PC-3 (cell line): ENCODE measurements around the gene ADAM22. TPM values are rescaled to one million over a fixed set of nuclear protein-coding genes. Genes with fewer than 3 reads are reported as not detected.
A peak's percentile ranks its signal among the peaks of the same experiment; 100 is the strongest.

Experiments used
- ATAC-seq: fragments of 200-7000 bp; cut with Tn5 transposase; 2 replicates; pipeline ENCODE4 v1.9.1; 2020; ENCODE audit warnings: mild to moderate bottlenecking, moderate library complexity
- BruUV-seq: library from RNA; stranded (reverse); fragments of 400-500 nt; replicated peaks from 2 replicates; lab custom pipeline; 2021; lab: Mats Ljungman, UMichigan
- CTCF ChIA-PET: fragments of 300-600 bp; sonication (Branson Sonifier 250); formaldehyde crosslinking; loops from one replicate; lab custom pipeline; 2022; ENCODE audit warnings: antibody characterized with exemption; lab: Charles Lee
- POLR2A ChIA-PET: fragments of 300-600 bp; sonication (Branson Sonifier 250); formaldehyde crosslinking; loops from one replicate; lab custom pipeline; 2022; ENCODE audit warnings: antibody characterized with exemption; ENCODE audit not compliant: unreplicated experiment; lab: Charles Lee
- DNase-seq: peaks from one replicate; pipeline ENCODE4 v3.0.0-alpha.2; 2015
- H2AFZ ChIP-seq: fragments of 300-600 bp; sonication (generic); 2 replicates; pipeline ENCODE4 v1.6.0; 2016; ENCODE audit warnings: antibody characterized with exemption, low read length
- H3F3A ChIP-seq: fragments of 300-600 bp; sonication (generic); one replicate; pipeline ENCODE4 v1.6.0; 2017; ENCODE audit warnings: antibody characterized with exemption, low read length, control low read depth, mild to moderate bottlenecking; ENCODE audit not compliant: unreplicated experiment
- H3K27ac ChIP-seq: fragments of 300-600 bp; sonication (generic); 2 replicates; pipeline ENCODE4 v1.5.1; 2016; ENCODE audit warnings: mild to moderate bottlenecking, low read length
- H3K27me3 ChIP-seq: fragments of 300-600 bp; sonication (generic); 2 replicates; pipeline ENCODE4 v1.6.1; 2016; ENCODE audit warnings: low read length, mixed read lengths
- H3K36me3 ChIP-seq: fragments of 300-600 bp; sonication (generic); 2 replicates; pipeline ENCODE4 v1.6.1; 2016; ENCODE audit warnings: low read depth, mixed run types, low read length, mixed read lengths
- H3K4me1 ChIP-seq: fragments of 300-600 bp; sonication (generic); 2 replicates; pipeline ENCODE4 v1.5.1; 2016; ENCODE audit warnings: low read length; ENCODE audit not compliant: insufficient read depth
- H3K4me2 ChIP-seq: fragments of 300-600 bp; sonication (generic); 2 replicates; pipeline ENCODE4 v1.6.0; 2016; ENCODE audit warnings: low read length
- H3K4me3 ChIP-seq: fragments of 300-600 bp; sonication (generic); 2 replicates; pipeline ENCODE4 v1.5.1; 2016; ENCODE audit warnings: mild to moderate bottlenecking, low read length, mixed read lengths
- H3K79me2 ChIP-seq: fragments of 300-600 bp; sonication (generic); 2 replicates; pipeline ENCODE4 v1.6.1; 2017; ENCODE audit warnings: low read length, mixed read lengths
- H3K9ac ChIP-seq: fragments of 300-600 bp; sonication (generic); 2 replicates; pipeline ENCODE4 v1.6.0; 2016; ENCODE audit warnings: mild to moderate bottlenecking, low read length
- H3K9me2 ChIP-seq: fragments of 300-600 bp; sonication (generic); replicated peaks from 2 replicates; pipeline ENCODE4 v1.6.1; 2016; ENCODE audit warnings: mixed run types, low read length, mixed read lengths
- H3K9me3 ChIP-seq: fragments of 300-600 bp; sonication (generic); 2 replicates; pipeline ENCODE4 v1.6.1; 2016; ENCODE audit warnings: low read length, mixed read lengths
- H4K20me1 ChIP-seq: fragments of 300-600 bp; sonication (generic); 2 replicates; pipeline ENCODE4 v1.6.1; 2016; ENCODE audit warnings: low read length, mixed read lengths
- CTCF ChIP-seq: fragments of 300-600 bp; sonication (generic); conservative IDR thresholded peaks from 2 replicates; pipeline ENCODE4 v1.5.1; 2017; ENCODE audit warnings: antibody characterized with exemption, low read depth, mild to moderate bottlenecking, low read length
- EZH2 ChIP-seq: fragments of 300-600 bp; sonication (generic); IDR thresholded peaks from one replicate; pipeline ENCODE4 v1.6.1; 2017; ENCODE audit warnings: antibody characterized with exemption, mild to moderate bottlenecking, low read length; ENCODE audit not compliant: unreplicated experiment
- EZH2phosphoT487 ChIP-seq: fragments of 300-600 bp; sonication (generic); IDR thresholded peaks from 2 replicates; pipeline ENCODE4 v1.6.1; 2018; ENCODE audit warnings: mild to moderate bottlenecking, antibody characterized with exemption, low read length, borderline replicate concordance
- intact Hi-C: fragments of 100-400 bp; cut with micrococcal nuclease; formaldehyde crosslinking; loops from 2 replicates; pipeline ENCODE4 v1.9.0; 2023
- total RNA-seq: library from RNA; depleted of rRNA; stranded (reverse); fragments of >200 nt; gene quantifications from 2 replicates; pipeline ENCODE4 v1.2.3, GENCODE V29; 2014

Gene ADAM22
- total RNA-seq, 1 experiment from 2014 or later, result 4.4 TPM

DNA sequence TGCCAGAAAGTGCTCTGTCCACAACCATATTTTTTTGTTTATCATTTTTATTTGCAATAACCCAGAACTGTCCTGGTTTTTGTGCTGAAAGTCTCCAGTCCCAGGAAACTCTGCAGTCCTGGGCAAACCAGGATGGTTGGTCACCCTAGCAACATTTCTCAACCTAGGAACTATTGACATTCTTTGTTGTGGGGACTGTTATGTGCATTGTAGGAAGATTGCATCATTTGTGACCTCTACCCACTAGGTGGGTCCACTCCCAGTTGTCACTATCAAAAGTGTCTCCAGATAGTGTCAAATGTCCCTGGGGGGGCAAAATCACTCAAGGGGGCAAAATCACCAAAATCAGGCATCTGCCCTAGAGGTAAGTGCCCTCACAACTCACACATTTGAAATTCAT lies 299.8 kb downstream of the ADAM22 start:
- CTCF ChIA-PET, result no interaction called here
- BruUV-seq, result no TSS peak
- ATAC-seq, result peak; percentile 35; the same call in 1 of the 2 replicates

DNA sequence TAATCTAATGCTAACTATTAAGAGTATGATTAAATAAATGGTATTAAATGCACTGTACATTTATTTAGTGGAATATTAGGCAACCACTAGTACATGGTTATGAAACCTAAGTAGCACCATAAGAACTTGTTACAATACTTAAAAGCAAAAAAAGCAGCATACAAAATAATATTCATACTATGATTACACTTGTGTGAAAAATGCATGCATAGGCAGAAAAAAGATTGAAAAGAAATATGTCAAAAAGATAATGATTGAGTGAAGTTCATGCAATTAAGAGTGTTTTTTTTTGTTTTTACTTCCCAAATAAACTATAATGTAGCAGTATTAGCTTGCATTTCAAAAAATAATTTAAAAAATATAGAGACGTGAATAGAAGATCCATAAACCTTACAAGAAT lies 305.8 kb downstream of the ADAM22 start:
- peaks cover 2% of the 10 kb centered on the region; the same call in 1 of the 2 replicates for H3K4me1 ChIP-seq
- H3K79me2 ChIP-seq, result no peaks in the 10 kb centered on the region
- TF ChIP-seq EZH2phosphoT487 (no peak), EZH2 (no peak), CTCF (no peak)
- ChIA-PET CTCF (interaction anchor here (0.6 kb wide), 1 partner anchor 138 kb away, joined by 4 read pairs; no protein-coding TSS in a partner anchor), POLR2A (no interaction called here)
- H2AFZ ChIP-seq, result no peak overlapping the region
- H3F3A ChIP-seq, result no peaks in the 10 kb centered on the region
- BruUV-seq, result no TSS peak
- ATAC-seq (no peak), DNase-seq (no peak)
- H3K9me3 ChIP-seq, result no peaks in the 10 kb centered on the region
- no peaks in the 10 kb centered on the region for H4K20me1 ChIP-seq
- H3K9me2 ChIP-seq, result no peaks in the 10 kb centered on the region
- H3K27ac ChIP-seq, result no peak overlapping the region
- H3K9ac ChIP-seq, result no peak overlapping the region
- intact Hi-C loops, result loop anchor here (5.0 to 10.0 kb wide), 2 partner anchors 515 to 597 kb away; partner anchors contain the start of gene ZNF804B
- no peak overlapping the region for H3K4me2 ChIP-seq
- H3K36me3 ChIP-seq, result no peaks in the 10 kb centered on the region
- no peaks in the 10 kb centered on the region for H3K27me3 ChIP-seq
- no peak overlapping the region for H3K4me3 ChIP-seq

More for the DNA sequence above, 299.8 kb downstream of the ADAM22 start:
- Histone ChIP-seq H3K9me3 (no peaks in the 10 kb centered on the region), H4K20me1 (no peaks in the 10 kb centered on the region), H3K9me2 (no peaks in the 10 kb centered on the region), H3K4me1 (no peaks in the 10 kb centered on the region), H3K27ac (no peak overlapping the region), H3K4me3 (no peak overlapping the region), H3K9ac (no peak overlapping the region), H3K36me3 (no peaks in the 10 kb centered on the region), H2AFZ (no peak overlapping the region), H3K4me2 (no peak overlapping the region), H3F3A (no peaks in the 10 kb centered on the region), H3K27me3 (no peaks in the 10 kb centered on the region), H3K79me2 (no peaks in the 10 kb centered on the region)
- intact Hi-C loops, result no loop called here
- POLR2A ChIA-PET, result no interaction called here
- no peak for DNase-seq
- TF ChIP-seq CTCF (no peak), EZH2phosphoT487 (no peak), EZH2 (no peak)

GRCh38 chr7:88243345-88243909 lies 309.4 kb downstream of the ADAM22 start:
- Histone ChIP-seq H3K27me3 (no peaks in the 10 kb centered on the region), H3K79me2 (no peaks in the 10 kb centered on the region), H3K27ac (no peak overlapping the region), H3K4me2 (no peak overlapping the region), H3F3A (no peaks in the 10 kb centered on the region), H3K36me3 (no peaks in the 10 kb centered on the region), H3K9me2 (no peaks in the 10 kb centered on the region), H3K4me1 (peaks cover 2% of the 10 kb centered on the region; the same call in 1 of the 2 replicates), H3K4me3 (no peak overlapping the region), H3K9ac (no peak overlapping the region), H2AFZ (no peak overlapping the region), H3K9me3 (peaks cover 15% of the 10 kb centered on the region; the same call in 1 of the 2 replicates), H4K20me1 (no peaks in the 10 kb centered on the region)
- CTCF ChIA-PET, result interaction anchor here (0.6 to 2.1 kb wide), 17 partner anchors 11 to 592 kb away, joined by 3 to 54 read pairs (median 6); partner anchors contain the start of genes SRI and STEAP4
- TF ChIP-seq CTCF (peak; percentile 95), EZH2phosphoT487 (no peak)
- intact Hi-C loops, result loop anchor here (1.0 to 10.0 kb wide), 7 partner anchors 23 to 594 kb away; partner anchors contain the start of genes SRI, STEAP4 and ZNF804B
- BruUV-seq, result no TSS peak
- DNase-seq (peak; percentile 82), ATAC-seq (peak; percentile 97)
- POLR2A ChIA-PET, result interaction anchor here (0.6 to 1.0 kb wide), 3 partner anchors 116 to 898 kb away, joined by 3 to 6 read pairs (median 3); partner anchors contain the start of gene ADAM22
